GM12892 (cell line): ENCODE results near the gene ZNF438.

Experiments
- POLR2A ChIP-seq: IDR thresholded peaks from 2 replicates; pipeline ENCODE4 v1.6.1; 2011; ENCODE audit warnings: low read depth, low read length, control low read depth
- POLR2AphosphoS5 ChIP-seq: IDR thresholded peaks from 2 replicates; pipeline ENCODE4 v1.6.1; 2011; ENCODE audit warnings: low read depth, low read length, control low read depth

GRCh38 chr10:31064348-31064747 is 32.7 kb upstream of the ZNF438 start:
- TF ChIP-seq POLR2AphosphoS5, result no peak
- no peak for TF ChIP-seq POLR2A
